Trophoblast cell (in vitro differentiated cells and primary cell): Measurements from ENCODE around the gene RPL39L.

Source experiments
- DNase-seq, 2 donors: peaks; one replicate each; pipeline ENCODE4 v3.0.0-alpha.2; 2016
- H2AFZ ChIP-seq: 2 replicates; pipeline ENCODE4 v1.6.1; 2013; ENCODE audit warnings: low read length, moderate library complexity, mild to moderate bottlenecking; ENCODE audit not compliant: insufficient read depth, poor library complexity
- H2AK5ac ChIP-seq: 2 replicates; pipeline ENCODE4 v1.6.1; 2013; ENCODE audit warnings: mild to moderate bottlenecking, low read length
- H2BK120ac ChIP-seq: 2 replicates; pipeline ENCODE4 v1.6.1; 2013; ENCODE audit warnings: low read length, mild to moderate bottlenecking, moderate library complexity; ENCODE audit not compliant: insufficient read depth, poor library complexity
- H2BK12ac ChIP-seq: 2 replicates; pipeline ENCODE4 v1.6.1; 2013; ENCODE audit warnings: mild to moderate bottlenecking, low read length, moderate library complexity
- H2BK5ac ChIP-seq: 2 replicates; pipeline ENCODE4 v1.6.1; 2013; ENCODE audit warnings: low read length, low read depth, moderate library complexity, mild to moderate bottlenecking; ENCODE audit not compliant: poor library complexity
- H3K14ac ChIP-seq: 2 replicates; pipeline ENCODE4 v1.6.1; 2013; ENCODE audit warnings: mild to moderate bottlenecking, low read length
- H3K18ac ChIP-seq: 2 replicates; pipeline ENCODE4 v1.6.1; 2013; ENCODE audit warnings: mild to moderate bottlenecking, low read length
- H3K23ac ChIP-seq: 2 replicates; pipeline ENCODE4 v1.6.1; 2013; ENCODE audit warnings: low read length
- H3K27ac ChIP-seq: 2 replicates; pipeline ENCODE4 v1.5.1; 2013; ENCODE audit warnings: low read depth, mild to moderate bottlenecking, inconsistent platforms, low read length, moderate library complexity
- H3K27me3 ChIP-seq: 2 replicates; pipeline ENCODE4 v1.6.1; 2013; ENCODE audit warnings: inconsistent platforms, mild to moderate bottlenecking, low read length, moderate library complexity; ENCODE audit not compliant: insufficient read depth
- H3K36me3 ChIP-seq, 2 experiments: 1 replicate in 1 of 2; 2 replicates in 1 of 2; pipeline ENCODE4 v1.6.1; 2013; ENCODE audit warnings: low read length in 2 of 2, mild to moderate bottlenecking in 2 of 2, moderate library complexity in 1 of 2; ENCODE audit not compliant: insufficient read depth in 2 of 2, control insufficient read depth in 1 of 2
- H3K4ac ChIP-seq: 2 replicates; pipeline ENCODE4 v1.6.1; 2013; ENCODE audit warnings: low read depth, mild to moderate bottlenecking, low read length, moderate library complexity
- H3K4me1 ChIP-seq, 2 experiments: 1 replicate in 1 of 2; 2 replicates in 1 of 2; pipeline ENCODE4 v1.6.1; 2013; ENCODE audit warnings: low read length in 2 of 2, mild to moderate bottlenecking in 2 of 2, moderate library complexity in 1 of 2; ENCODE audit not compliant: insufficient read depth in 2 of 2, control insufficient read depth in 1 of 2
- H3K4me2 ChIP-seq: 2 replicates; pipeline ENCODE4 v1.6.1; 2013; ENCODE audit warnings: inconsistent platforms, mild to moderate bottlenecking, low read length, moderate library complexity
- H3K4me3 ChIP-seq: 2 replicates; pipeline ENCODE4 v1.5.1; 2013; ENCODE audit warnings: mild to moderate bottlenecking, low read depth, low read length, inconsistent platforms
- H3K79me1 ChIP-seq: one replicate; pipeline ENCODE4 v1.6.1; 2013; ENCODE audit warnings: low read length
- H3K79me2 ChIP-seq: 2 replicates; pipeline ENCODE4 v1.6.1; 2013; ENCODE audit warnings: low read length, mild to moderate bottlenecking; ENCODE audit not compliant: control insufficient read depth, insufficient read depth, poor library complexity
- H3K9ac ChIP-seq: 2 replicates; pipeline ENCODE4 v1.6.1; 2013; ENCODE audit warnings: mild to moderate bottlenecking, low read length
- H3K9me3 ChIP-seq: 2 replicates; pipeline ENCODE4 v1.6.1; 2013; ENCODE audit warnings: low read depth, mild to moderate bottlenecking, control low read depth, inconsistent platforms, low read length; ENCODE audit not compliant: insufficient read depth
- H4K12ac ChIP-seq: 2 replicates; pipeline ENCODE4 v1.6.1; 2013; ENCODE audit warnings: low read depth, mild to moderate bottlenecking, low read length, moderate library complexity
- H4K8ac ChIP-seq: 2 replicates; pipeline ENCODE4 v1.6.1; 2013; ENCODE audit warnings: low read depth, mild to moderate bottlenecking, low read length, moderate library complexity
- H4K91ac ChIP-seq: one replicate; pipeline ENCODE4 v1.6.1; 2013; ENCODE audit warnings: low read depth, mild to moderate bottlenecking, low read length, moderate library complexity
- WGBS: extraction: QIAGEN DNeasy Blood & Tissue Kit; methylation state at CpG from one replicate; pipeline ENCODE4 v1.1.7; 2013; ENCODE audit warnings: missing lambda C conversion rate; ENCODE audit not compliant: insufficient read length, insufficient coverage; ENCODE audit errors: extremely low coverage; 5-methylcytosine and 5-hydroxymethylcytosine counted together

Gene RPL39L

GRCh38 chr3:187086831-187087230, 52.5 kb downstream of the RPL39L start:
- H3K4ac ChIP-seq = no peak overlapping the region
- no peaks in the 10 kb centered on the region for H3K4me1 ChIP-seq
- H2AFZ ChIP-seq = no peak overlapping the region
- H3K9me3 ChIP-seq = no peaks in the 10 kb centered on the region
- DNase-seq = no peak
- no peak overlapping the region for H2BK120ac ChIP-seq
- H3K27ac ChIP-seq = no peak overlapping the region
- no peaks in the 10 kb centered on the region for H3K79me2 ChIP-seq
- no peak overlapping the region for H3K18ac ChIP-seq
- H3K36me3 ChIP-seq = no peaks in the 10 kb centered on the region
- no peak overlapping the region for H2BK5ac ChIP-seq
- no peak overlapping the region for H2BK12ac ChIP-seq
- H3K9ac ChIP-seq = no peak overlapping the region
- H3K79me1 ChIP-seq = no peaks in the 10 kb centered on the region
- no peak overlapping the region for H4K8ac ChIP-seq
- H4K91ac ChIP-seq = no peak overlapping the region
- H3K4me2 ChIP-seq = no peak overlapping the region
- WGBS = no CpG with 5 or more reads among the region's 3 CpGs
- H4K12ac ChIP-seq = no peak overlapping the region
- H2AK5ac ChIP-seq = no peak overlapping the region
- H3K14ac ChIP-seq = no peak overlapping the region
- H3K4me3 ChIP-seq = no peak overlapping the region
- no peaks in the 10 kb centered on the region for H3K27me3 ChIP-seq
- no peak overlapping the region for H3K23ac ChIP-seq

- Histone ChIP-seq H3K79me1 (no peaks in the 10 kb centered on the region), H3K79me2 (no peaks in the 10 kb centered on the region), H2AK5ac (no peak overlapping the region), H3K36me3 (no peaks in the 10 kb centered on the region), H2BK120ac (no peak overlapping the region), H3K18ac (no peak overlapping the region), H3K27me3 (no peaks in the 10 kb centered on the region), H2BK5ac (no peak overlapping the region), H3K4me2 (no peak overlapping the region), H3K9me3 (no peaks in the 10 kb centered on the region), H3K4ac (no peak overlapping the region), H4K12ac (no peak overlapping the region), H3K14ac (no peak overlapping the region), H3K4me3 (no peak overlapping the region), H3K27ac (no peak overlapping the region), H4K91ac (no peak overlapping the region), H3K4me1 (no peaks in the 10 kb centered on the region), H3K23ac (no peak overlapping the region), H3K9ac (no peak overlapping the region), H4K8ac (no peak overlapping the region), H2BK12ac (no peak overlapping the region), H2AFZ (no peak overlapping the region)
- DNase-seq = no peak
- WGBS = no CpG with 5 or more reads among the region's 1 CpG
These were observed 53.4 kb downstream of the RPL39L start for GRCh38 chr3:187085933-187086332.

GRCh38 chr3:187085021-187085666, 54.2 kb downstream of the RPL39L start:
- Histone ChIP-seq H3K18ac (no peak overlapping the region), H3K23ac (no peak overlapping the region), H2AK5ac (no peak overlapping the region), H3K79me2 (no peaks in the 10 kb centered on the region), H4K8ac (no peak overlapping the region), H3K4ac (no peak overlapping the region), H3K9me3 (no peaks in the 10 kb centered on the region), H3K4me3 (no peak overlapping the region), H3K4me2 (no peak overlapping the region), H3K36me3 (no peaks in the 10 kb centered on the region), H4K91ac (no peak overlapping the region), H3K14ac (no peak overlapping the region), H2BK120ac (no peak overlapping the region), H2BK12ac (no peak overlapping the region), H3K9ac (no peak overlapping the region), H3K27me3 (no peaks in the 10 kb centered on the region), H2BK5ac (no peak overlapping the region), H3K27ac (no peak overlapping the region), H2AFZ (no peak overlapping the region), H4K12ac (no peak overlapping the region), H3K4me1 (no peaks in the 10 kb centered on the region), H3K79me1 (no peaks in the 10 kb centered on the region)
- no peak for DNase-seq
- WGBS = no CpG with 5 or more reads among the region's 5 CpGs

- Histone ChIP-seq H2BK120ac (no peak overlapping the region), H4K12ac (no peak overlapping the region), H2AK5ac (no peak overlapping the region), H3K18ac (no peak overlapping the region), H3K27ac (no peak overlapping the region), H4K8ac (no peak overlapping the region), H3K4me3 (no peak overlapping the region), H3K79me1 (no peaks in the 10 kb centered on the region), H2BK5ac (no peak overlapping the region), H3K4me2 (no peak overlapping the region), H3K9me3 (no peaks in the 10 kb centered on the region), H3K4ac (no peak overlapping the region), H3K9ac (no peak overlapping the region), H3K27me3 (no peaks in the 10 kb centered on the region), H3K79me2 (no peaks in the 10 kb centered on the region), H4K91ac (no peak overlapping the region), H3K23ac (no peak overlapping the region), H2BK12ac (no peak overlapping the region), H3K14ac (no peak overlapping the region), H2AFZ (no peak overlapping the region), H3K36me3 (no peaks in the 10 kb centered on the region), H3K4me1 (no peaks in the 10 kb centered on the region)
- no peak for DNase-seq
- no CpG with 5 or more reads among the region's 2 CpGs for WGBS
These were observed 54.7 kb downstream of the RPL39L start for GRCh38 chr3:187084580-187084979.
